RWPE2 (cell line): ENCODE results near the gene HSD17B12.

ENCODE experiments used
- ATAC-seq: fragments of 200-7000 bp; cut with Tn5 transposase; 3 replicates; pipeline ENCODE4 v1.9.1; 2021; ENCODE audit warnings: low read depth
- DNase-seq: peaks from one replicate; pipeline ENCODE4 v3.0.0-alpha.2; 2020; ENCODE audit warnings: low spot score
- H3K27ac ChIP-seq: fragments of 450-650 bp; 2 replicates; pipeline ENCODE4 v1.5.1; 2017; ENCODE audit warnings: mild to moderate bottlenecking; ENCODE audit not compliant: poor library complexity, severe bottlenecking
- H3K27me3 ChIP-seq: fragments of 250-450 bp; sonication (Bioruptor Pico); 2 replicates; pipeline ENCODE4 v1.5.1; 2021; ENCODE audit warnings: mild to moderate bottlenecking, moderate library complexity; ENCODE audit not compliant: insufficient read depth, poor library complexity, severe bottlenecking
- H3K36me3 ChIP-seq: fragments of 250-450 bp; sonication (Bioruptor Pico); 2 replicates; pipeline ENCODE4 v1.5.1; 2020; ENCODE audit warnings: low read depth, mild to moderate bottlenecking, moderate library complexity
- H3K4me1 ChIP-seq: fragments of 250-450 bp; sonication (Bioruptor Pico); 2 replicates; pipeline ENCODE4 v1.5.1; 2021; ENCODE audit warnings: mild to moderate bottlenecking, moderate library complexity; ENCODE audit not compliant: insufficient read depth, poor library complexity, severe bottlenecking
- H3K4me3 ChIP-seq: fragments of 250-450 bp; sonication (Bioruptor Pico); 2 replicates; pipeline ENCODE4 v1.5.1; 2021; ENCODE audit warnings: mild to moderate bottlenecking, moderate library complexity; ENCODE audit not compliant: severe bottlenecking
- H3K9me3 ChIP-seq: fragments of 250-450 bp; sonication (Bioruptor Pico); 2 replicates; pipeline ENCODE4 v1.5.1; 2021; ENCODE audit warnings: mild to moderate bottlenecking, moderate library complexity; ENCODE audit not compliant: severe bottlenecking
- CTCF ChIP-seq: fragments of 450-650 bp; IDR thresholded peaks from one replicate; pipeline ENCODE4 v1.5.1; 2017; ENCODE audit warnings: mild to moderate bottlenecking, moderate library complexity; ENCODE audit not compliant: poor library complexity, severe bottlenecking

The HSD17B12 gene

GRCh38 chr11:43706631-43707030 is 26.1 kb downstream of the HSD17B12 start:
- Histone ChIP-seq H3K27ac (no peak overlapping the region), H3K27me3 (no peaks in the 10 kb centered on the region), H3K36me3 (peaks cover 22% of the 10 kb centered on the region; the same call in 1 of the 2 replicates), H3K4me3 (no peak overlapping the region), H3K4me1 (no peaks in the 10 kb centered on the region), H3K9me3 (no peaks in the 10 kb centered on the region)
- TF ChIP-seq CTCF, result no peak
- DNase-seq (no peak), ATAC-seq (no peak)

- Histone ChIP-seq H3K4me1 (no peaks in the 10 kb centered on the region), H3K9me3 (peaks cover 3% of the 10 kb centered on the region), H3K27me3 (no peaks in the 10 kb centered on the region), H3K27ac (no peak overlapping the region), H3K4me3 (no peak overlapping the region), H3K36me3 (peaks cover 28% of the 10 kb centered on the region)
- DNase-seq (no peak), ATAC-seq (no peak)
- peak; percentile 39 for TF ChIP-seq CTCF
These were observed 28.2 kb downstream of the HSD17B12 start for GRCh38 chr11:43708776-43709175.

GRCh38 chr11:43709689-43710088 is 29.2 kb downstream of the HSD17B12 start:
- H3K27me3 ChIP-seq, result no peaks in the 10 kb centered on the region
- no peak overlapping the region for H3K27ac ChIP-seq
- ATAC-seq, result no peak
- H3K4me3 ChIP-seq, result no peak overlapping the region
- peaks cover 24% of the 10 kb centered on the region for H3K36me3 ChIP-seq
- peaks cover 3% of the 10 kb centered on the region for H3K9me3 ChIP-seq
- no peak for TF ChIP-seq CTCF
- no peak for DNase-seq
- no peaks in the 10 kb centered on the region for H3K4me1 ChIP-seq

- no peak overlapping the region for H3K27ac ChIP-seq
- H3K36me3 ChIP-seq, result peaks cover 24% of the 10 kb centered on the region
- peaks cover 3% of the 10 kb centered on the region for H3K9me3 ChIP-seq
- H3K4me3 ChIP-seq, result no peak overlapping the region
- no peak for DNase-seq
- ATAC-seq, result no peak
- TF ChIP-seq CTCF, result no peak
- no peaks in the 10 kb centered on the region for H3K27me3 ChIP-seq
- no peaks in the 10 kb centered on the region for H3K4me1 ChIP-seq
These were observed 32.1 kb downstream of the HSD17B12 start for GRCh38 chr11:43712676-43713075.

GRCh38 chr11:43718373-43718772 is 37.8 kb downstream of the HSD17B12 start:
- no peak for TF ChIP-seq CTCF
- ATAC-seq, result no peak
- no peaks in the 10 kb centered on the region for H3K4me1 ChIP-seq
- H3K27me3 ChIP-seq, result no peaks in the 10 kb centered on the region
- H3K27ac ChIP-seq, result no peak overlapping the region
- no peak overlapping the region for H3K4me3 ChIP-seq
- DNase-seq, result no peak
- H3K9me3 ChIP-seq, result no peaks in the 10 kb centered on the region
- peaks cover 15% of the 10 kb centered on the region for H3K36me3 ChIP-seq
